Measurements from ENCODE around the gene UIMC1. TPM values are rescaled to one million over a fixed set of nuclear protein-coding genes. Genes with fewer than 3 reads are reported as not detected.

Gene UIMC1
- total RNA-seq, 1 donor from 2014 or later = 72.5 TPM

DNA sequence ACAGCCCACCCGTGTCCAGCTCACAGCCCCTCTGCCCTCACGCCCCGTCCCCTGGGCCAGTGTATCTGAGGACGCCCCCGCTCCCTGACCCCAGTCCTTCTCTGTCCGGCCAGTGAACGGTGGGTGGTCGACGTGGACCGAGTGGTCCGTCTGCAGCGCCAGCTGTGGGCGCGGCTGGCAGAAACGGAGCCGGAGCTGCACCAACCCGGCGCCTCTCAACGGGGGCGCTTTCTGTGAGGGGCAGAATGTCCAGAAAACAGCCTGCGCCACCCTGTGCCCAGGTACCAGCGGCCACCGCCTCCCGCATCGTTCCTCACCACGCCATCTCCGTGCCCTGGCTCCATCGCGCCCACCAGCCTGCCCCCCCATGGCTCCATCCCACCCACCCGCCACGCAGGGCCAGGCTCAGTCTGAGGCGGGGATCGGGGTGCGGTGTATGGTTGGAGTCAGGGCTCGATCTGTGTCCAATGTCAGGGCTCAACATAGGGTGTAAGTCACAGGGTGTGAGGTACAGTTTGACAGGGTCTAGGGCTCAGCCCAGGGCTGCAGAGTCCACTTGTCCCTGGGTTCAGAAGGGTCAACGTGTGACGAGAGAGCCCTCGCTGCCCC lies 137.0 kb downstream of the UIMC1 start:
- DNase-seq = no peak
- Mint-ChIP-seq H3K27me3 (peaks cover 18% of the 10 kb centered on the region), H3K9me3 (no peaks in the 10 kb centered on the region), H3K4me1 (peaks cover 6% of the 10 kb centered on the region), H3K4me3 (no peak overlapping the region), H3K27ac (no peak overlapping the region), H3K36me3 (ENCODE audit: low read depth) (no peaks in the 10 kb centered on the region)
- POLR2A ChIA-PET = no interaction called here
- TF ChIP-seq, protein P1, sequence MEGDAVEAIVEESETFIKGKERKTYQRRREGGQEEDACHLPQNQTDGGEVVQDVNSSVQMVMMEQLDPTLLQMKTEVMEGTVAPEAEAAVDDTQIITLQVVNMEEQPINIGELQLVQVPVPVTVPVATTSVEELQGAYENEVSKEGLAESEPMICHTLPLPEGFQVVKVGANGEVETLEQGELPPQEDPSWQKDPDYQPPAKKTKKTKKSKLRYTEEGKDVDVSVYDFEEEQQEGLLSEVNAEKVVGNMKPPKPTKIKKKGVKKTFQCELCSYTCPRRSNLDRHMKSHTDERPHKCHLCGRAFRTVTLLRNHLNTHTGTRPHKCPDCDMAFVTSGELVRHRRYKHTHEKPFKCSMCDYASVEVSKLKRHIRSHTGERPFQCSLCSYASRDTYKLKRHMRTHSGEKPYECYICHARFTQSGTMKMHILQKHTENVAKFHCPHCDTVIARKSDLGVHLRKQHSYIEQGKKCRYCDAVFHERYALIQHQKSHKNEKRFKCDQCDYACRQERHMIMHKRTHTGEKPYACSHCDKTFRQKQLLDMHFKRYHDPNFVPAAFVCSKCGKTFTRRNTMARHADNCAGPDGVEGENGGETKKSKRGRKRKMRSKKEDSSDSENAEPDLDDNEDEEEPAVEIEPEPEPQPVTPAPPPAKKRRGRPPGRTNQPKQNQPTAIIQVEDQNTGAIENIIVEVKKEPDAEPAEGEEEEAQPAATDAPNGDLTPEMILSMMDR (IDR thresholded peaks at IDR 0.05) = no peak
- intact Hi-C loops (cut with micrococcal nuclease) = no loop called here
- ATAC-seq (ENCODE audit: low read depth) = no peak
- CTCF ChIA-PET = no interaction called here

- ChIA-PET POLR2A (no interaction called here), CTCF (no interaction called here)
- no peak for ATAC-seq (ENCODE audit: low read depth)
- Mint-ChIP-seq H3K4me1 (peaks cover 6% of the 10 kb centered on the region), H3K4me3 (no peak overlapping the region), H3K36me3 (ENCODE audit: low read depth) (no peaks in the 10 kb centered on the region), H3K27me3 (peaks cover 22% of the 10 kb centered on the region), H3K27ac (no peak overlapping the region), H3K9me3 (no peaks in the 10 kb centered on the region)
- intact Hi-C loops (cut with micrococcal nuclease) = no loop called here
- TF ChIP-seq, protein P1 (IDR thresholded peaks at IDR 0.05) = no peak
- no peak for DNase-seq
Measured at GRCh38 chr5:176868731-176869130, 137.8 kb downstream of the UIMC1 start.

- ChIA-PET POLR2A (no interaction called here), CTCF (no interaction called here)
- DNase-seq = no peak
- Mint-ChIP-seq H3K4me1 (peaks cover 4% of the 10 kb centered on the region), H3K9me3 (no peaks in the 10 kb centered on the region), H3K4me3 (no peak overlapping the region), H3K27me3 (peaks cover 24% of the 10 kb centered on the region), H3K27ac (no peak overlapping the region), H3K36me3 (ENCODE audit: low read depth) (no peaks in the 10 kb centered on the region)
- intact Hi-C loops (cut with micrococcal nuclease) = no loop called here
- no peak for ATAC-seq (ENCODE audit: low read depth)
- TF ChIP-seq, protein P1 (IDR thresholded peaks at IDR 0.05) = no peak
Measured at GRCh38 chr5:176868126-176868525, 138.5 kb downstream of the UIMC1 start.

DNA sequence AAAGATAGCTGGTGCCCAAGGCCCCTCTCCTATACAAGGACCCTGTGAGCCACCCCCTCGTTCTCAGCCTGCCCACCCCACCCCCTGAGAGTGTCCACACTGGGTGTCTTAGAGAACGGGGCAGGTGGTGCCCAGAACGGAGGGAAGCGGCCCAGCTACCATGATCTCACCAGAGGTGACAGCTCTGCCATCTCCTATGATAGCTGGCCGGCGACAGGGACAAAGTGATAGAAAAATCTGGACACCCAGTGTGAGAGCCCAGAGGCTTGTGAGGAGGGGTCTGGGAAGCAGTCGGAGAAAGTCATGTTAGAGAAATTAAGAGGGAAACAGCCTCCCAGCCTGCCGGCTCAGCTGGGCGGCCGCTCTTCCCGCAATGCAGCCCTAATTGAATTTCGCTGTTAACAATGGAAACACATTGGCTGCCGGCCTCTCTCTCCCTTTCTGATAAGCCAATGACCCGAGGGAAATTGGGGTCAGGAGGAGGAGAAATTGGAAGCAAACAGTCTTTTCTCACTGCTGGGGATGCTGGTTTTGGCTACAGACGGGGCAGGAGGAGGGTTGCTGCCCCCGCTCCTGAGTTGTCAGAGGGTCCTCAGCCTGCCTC lies 139.8 kb downstream of the UIMC1 start:
- CTCF ChIA-PET = no interaction called here
- DNase-seq = no peak
- POLR2A ChIA-PET = no interaction called here
- Mint-ChIP-seq H3K36me3 (ENCODE audit: low read depth) (no peaks in the 10 kb centered on the region), H3K27me3 (peaks cover 31% of the 10 kb centered on the region), H3K9me3 (no peaks in the 10 kb centered on the region), H3K4me3 (no peak overlapping the region), H3K27ac (no peak overlapping the region), H3K4me1 (peaks cover 4% of the 10 kb centered on the region)
- no peak for ATAC-seq (ENCODE audit: low read depth)
- TF ChIP-seq, protein P1 (IDR thresholded peaks at IDR 0.05) = no peak
- intact Hi-C loops (cut with micrococcal nuclease) = no loop called here

GRCh38 chr5:176865964-176866363 lies 140.6 kb downstream of the UIMC1 start:
- intact Hi-C loops (cut with micrococcal nuclease) = no loop called here
- ChIA-PET POLR2A (no interaction called here), CTCF (no interaction called here)
- Mint-ChIP-seq H3K27ac (no peak overlapping the region), H3K27me3 (peaks cover 31% of the 10 kb centered on the region), H3K9me3 (no peaks in the 10 kb centered on the region), H3K4me3 (no peak overlapping the region), H3K4me1 (peaks cover 4% of the 10 kb centered on the region), H3K36me3 (ENCODE audit: low read depth) (no peaks in the 10 kb centered on the region)
- TF ChIP-seq, protein P1 (IDR thresholded peaks at IDR 0.05) = no peak
- no peak for ATAC-seq (ENCODE audit: low read depth)
- DNase-seq = no peak

Data from activated B cell treated with CpG ODN at 0.5 μM for 24 hours (primary cell).